GM19395 (cell line): Measurements from ENCODE around the gene GIMAP2.
A peak's percentile ranks its signal among the peaks of the same experiment; 100 is the strongest.

Experiments
- ATAC-seq: cut with Tn5 transposase; IDR thresholded peaks from one replicate; pipeline ENCODE4 v1.9.1; 2021; ENCODE audit warnings: mild to moderate bottlenecking, moderate library complexity; ENCODE audit not compliant: unreplicated experiment

Gene GIMAP2

GRCh38 chr7:150732786-150733481 lies 47.4 kb downstream of the GIMAP2 start:
- no peak for ATAC-seq

GRCh38 chr7:150733482-150734095 lies 48.1 kb downstream of the GIMAP2 start:
- ATAC-seq, result no peak

- ATAC-seq, result no peak
These were observed 48.7 kb downstream of the GIMAP2 start for GRCh38 chr7:150734254-150734653.

GRCh38 chr7:150735596-150736358 lies 50.3 kb downstream of the GIMAP2 start:
- ATAC-seq, result no peak

- ATAC-seq, result peak; percentile 14
These were observed 51.4 kb downstream of the GIMAP2 start for GRCh38 chr7:150736864-150737263.

GRCh38 chr7:150737265-150738055 lies 52.0 kb downstream of the GIMAP2 start, which contains the start of gene GIMAP5:
GIMAP5 (plus strand) TSS chr7:150737418; CDS start chr7:150740885, 3,467 bp downstream.
- peak; percentile 71 for ATAC-seq

GRCh38 chr7:150738092-150738491 lies 52.6 kb downstream of the GIMAP2 start:
- ATAC-seq, result no peak

GRCh38 chr7:150738591-150739001 lies 53.1 kb downstream of the GIMAP2 start:
- no peak for ATAC-seq

GRCh38 chr7:150739033-150739432 lies 53.5 kb downstream of the GIMAP2 start:
- no peak for ATAC-seq

- ATAC-seq, result no peak
These were observed 54.5 kb downstream of the GIMAP2 start for GRCh38 chr7:150740053-150740452.

- no peak for ATAC-seq
These were observed 56.9 kb downstream of the GIMAP2 start for GRCh38 chr7:150742286-150742968.
